SK-N-SH (cell line): Measurements from ENCODE around the gene SLC35A3. TPM values are rescaled to one million over a fixed set of nuclear protein-coding genes. Genes with fewer than 3 reads are reported as not detected.

Source experiments
- CTCF ChIA-PET: fragments of 300-600, 350-600 bp; formaldehyde crosslinking; extraction: SDS; loops from one replicate; lab custom pipeline; 2021; lab: Yijun Ruan, JAX
- POLR2A ChIA-PET: fragments of 350-600 bp; sonication (Branson Sonifier 250); formaldehyde crosslinking; extraction: SDS; loops from one replicate; lab custom pipeline; 2020; ENCODE audit warnings: antibody characterized with exemption, inconsistent platforms; lab: Yijun Ruan, JAX
- DNase-seq: peaks from one replicate; pipeline ENCODE4 v3.0.0; 2012
- H2AFZ ChIP-seq: fragments of 200-600 bp; sonication (generic); 2 replicates; pipeline ENCODE4 v1.8.1; 2016; ENCODE audit warnings: antibody characterized with exemption, mild to moderate bottlenecking, low read depth
- H3F3A ChIP-seq: fragments of 200-600 bp; sonication (generic); replicated peaks from 2 replicates; pipeline ENCODE3; 2016; ENCODE audit warnings: antibody characterized with exemption, mild to moderate bottlenecking; ENCODE audit not compliant: insufficient read depth
- H3K27ac ChIP-seq, 2 experiments: fragments of 200-500 bp in 1 of 2; fragments of 200-600 bp in 1 of 2; sonication (Bioruptor generic) in 1 of 2; sonication (generic), shearing (Covaris generic) in 1 of 2; 2 replicates each; pipeline versions ENCODE4 v1.5.1 to v1.6.1; 2014 to 2016; ENCODE audit warnings: low read depth in 2 of 2, inconsistent platforms in 1 of 2, low read length in 1 of 2, mild to moderate bottlenecking in 1 of 2, mixed read lengths in 1 of 2
- H3K27me3 ChIP-seq: fragments of 200-600 bp; sonication (generic), shearing (Covaris generic); 2 replicates; pipeline ENCODE4 v1.6.1; 2016; ENCODE audit warnings: mixed run types; ENCODE audit not compliant: insufficient read depth
- H3K36me3 ChIP-seq, 2 experiments: fragments of 200-500 bp in 1 of 2; fragments of 200-600 bp in 1 of 2; sonication (Bioruptor generic) in 1 of 2; sonication (generic) in 1 of 2; replicated peaks in 1 of 2; 2 replicates each; pipeline versions ENCODE3 to v1.5.1; 2014 to 2016; ENCODE audit warnings: low read length in 1 of 2, mild to moderate bottlenecking in 1 of 2; ENCODE audit not compliant: insufficient read depth in 2 of 2, control insufficient read depth in 1 of 2
- H3K4me1 ChIP-seq, 2 experiments: fragments of 200-500 bp in 1 of 2; fragments of 200-600 bp in 1 of 2; sonication (Bioruptor generic) in 1 of 2; sonication (generic), shearing (Covaris generic) in 1 of 2; 2 replicates each; pipeline versions ENCODE4 v1.5.1 to v1.6.1; 2014 to 2016; ENCODE audit warnings: low read depth in 1 of 2, low read length in 1 of 2, mixed run types in 1 of 2; ENCODE audit not compliant: insufficient read depth in 2 of 2, control insufficient read depth in 1 of 2
- H3K4me2 ChIP-seq: fragments of 200-600 bp; sonication (generic), shearing (Covaris generic); 2 replicates; pipeline ENCODE4 v1.6.1; 2017; ENCODE audit warnings: mixed run types
- H3K4me3 ChIP-seq, 2 experiments: fragments of 200-500 bp in 1 of 2; fragments of 200-600 bp in 1 of 2; sonication (Bioruptor generic) in 1 of 2; sonication (generic), shearing (Covaris generic) in 1 of 2; 2 replicates each; pipeline versions ENCODE4 v1.5.1 to v1.8.1; 2014 to 2016; ENCODE audit warnings: low read depth in 2 of 2, inconsistent platforms in 1 of 2, low read length in 1 of 2, mild to moderate bottlenecking in 1 of 2, mixed read lengths in 1 of 2, moderate library complexity in 1 of 2
- H3K79me2 ChIP-seq: fragments of 200-600 bp; sonication (generic); 2 replicates; pipeline ENCODE4 v1.8.1; 2017; ENCODE audit warnings: mild to moderate bottlenecking; ENCODE audit not compliant: insufficient read depth
- H3K9ac ChIP-seq: fragments of 200-600 bp; sonication (generic); 2 replicates; pipeline ENCODE4 v1.6.1; 2017; ENCODE audit warnings: mixed run types
- H3K9me2 ChIP-seq: fragments of 200-600 bp; sonication (generic); 2 replicates; pipeline ENCODE4 v1.6.1; 2017; ENCODE audit warnings: mixed run types
- H3K9me3 ChIP-seq: fragments of 200-600 bp; sonication (generic); 2 replicates; pipeline ENCODE4 v1.6.1; 2017; ENCODE audit warnings: mixed run types, mild to moderate bottlenecking, moderate library complexity
- H4K20me1 ChIP-seq: fragments of 200-600 bp; sonication (generic); 2 replicates; pipeline ENCODE4 v1.6.1; 2017; ENCODE audit warnings: mild to moderate bottlenecking, mixed run types; ENCODE audit not compliant: insufficient read depth
- CHD2 ChIP-seq: fragments of 150-350 bp; IDR thresholded peaks from 2 replicates; pipeline ENCODE4 v1.6.1; 2018; ENCODE audit warnings: low read length; ENCODE audit not compliant: partially characterized antibody
- ELF1 ChIP-seq: IDR thresholded peaks from 2 replicates; pipeline ENCODE4 v1.4.0; 2012
- EP300 ChIP-seq, 2 experiments: IDR thresholded peaks; 2 replicates each; pipeline versions ENCODE4 v1.4.0 to v1.6.1; 2012; ENCODE audit warnings: borderline replicate concordance in 1 of 2, low read depth in 1 of 2, low read length in 1 of 2
- FOSL2 ChIP-seq: IDR thresholded peaks from 2 replicates; pipeline ENCODE4 v1.4.0; 2012; ENCODE audit warnings: low read depth, mild to moderate bottlenecking, moderate library complexity, borderline replicate concordance
- FOXJ3 ChIP-seq: sonication (generic); formaldehyde crosslinking; IDR thresholded peaks from 2 replicates; pipeline ENCODE4 v1.5.1; 2020; ENCODE audit warnings: mild to moderate bottlenecking, missing genetic modification reagents
- FOXM1 ChIP-seq: IDR thresholded peaks from 2 replicates; pipeline ENCODE4 v1.4.0; 2012; ENCODE audit warnings: low read depth, mild to moderate bottlenecking
- GABPA ChIP-seq: IDR thresholded peaks from 2 replicates; pipeline ENCODE4 v1.4.0; 2012; ENCODE audit warnings: low read depth, mild to moderate bottlenecking
- GATA2 ChIP-seq: sonication (generic); formaldehyde crosslinking; IDR thresholded peaks from 2 replicates; pipeline ENCODE4 v1.5.0; 2020; ENCODE audit warnings: mild to moderate bottlenecking, missing genetic modification reagents
- MEF2A ChIP-seq: IDR thresholded peaks from 2 replicates; pipeline ENCODE4 v1.4.0; 2012; ENCODE audit warnings: low read depth, borderline replicate concordance
- MXI1 ChIP-seq: IDR thresholded peaks from 2 replicates; pipeline ENCODE4 v1.6.1; 2012; ENCODE audit warnings: mild to moderate bottlenecking, low read depth, low read length, improper control_type of control experiment
- NFIC ChIP-seq: IDR thresholded peaks from 2 replicates; pipeline ENCODE4 v1.4.0; 2012; ENCODE audit warnings: borderline replicate concordance
- POLR2AphosphoS5 ChIP-seq: IDR thresholded peaks from 2 replicates; pipeline ENCODE4 v1.6.1; 2012; ENCODE audit warnings: low read depth, low read length
- RAD21 ChIP-seq: IDR thresholded peaks from 2 replicates; pipeline ENCODE4 v1.6.1; 2012; ENCODE audit warnings: mild to moderate bottlenecking, low read length
- RCOR1 ChIP-seq: fragments of 150-350 bp; IDR thresholded peaks from 2 replicates; pipeline ENCODE4 v1.6.1; 2017; ENCODE audit warnings: antibody characterized with exemption, low read length
- RFX5 ChIP-seq: IDR thresholded peaks from 2 replicates; pipeline ENCODE4 v1.6.1; 2012; ENCODE audit warnings: mild to moderate bottlenecking, improper control_type of control experiment, low read length
- SIN3A ChIP-seq: IDR thresholded peaks from 2 replicates; pipeline ENCODE4 v1.6.1; 2012; ENCODE audit warnings: low read depth, mild to moderate bottlenecking, low read length, moderate library complexity, borderline replicate concordance
- TAF1 ChIP-seq: IDR thresholded peaks from 2 replicates; pipeline ENCODE4 v1.6.1; 2012; ENCODE audit warnings: low read depth, mild to moderate bottlenecking, low read length, moderate library complexity, borderline replicate concordance
- TCF12 ChIP-seq: IDR thresholded peaks from 2 replicates; pipeline ENCODE4 v1.4.0; 2012
- TEAD4 ChIP-seq: IDR thresholded peaks from 2 replicates; pipeline ENCODE4 v1.4.0; 2012; ENCODE audit warnings: mild to moderate bottlenecking, borderline replicate concordance; ENCODE audit not compliant: insufficient read depth
- USF2 ChIP-seq: fragments of 150-350 bp; IDR thresholded peaks from 2 replicates; pipeline ENCODE4 v1.6.1; 2017; ENCODE audit warnings: antibody characterized with exemption, low read length, low read depth, borderline replicate concordance
- WGBS: methylation state at CpG from one replicate; pipeline ENCODE4 v1.1.6; 2017; ENCODE audit warnings: low lambda C conversion rate; 5-methylcytosine and 5-hydroxymethylcytosine counted together
- polyA plus RNA-seq, 3 experiments: library from polyadenylated mRNA; depleted of rRNA; stranded (reverse); fragments of >200 nt; gene quantifications; 2 replicates each; pipeline ENCODE4 v1.2.3, GENCODE V29; 2012
- TF ChIP-seq, protein P1 (sequence below): IDR thresholded peaks from 2 replicates; pipeline ENCODE4; 2012

SLC35A3 gene
- polyA plus RNA-seq, 1 of the 3 experiments (the other 2 are of a cell fraction): 5.7 TPM

GRCh38 chr1:99996951-99997350, 27.2 kb downstream of the SLC35A3 start:
- Histone ChIP-seq H3K36me3 (peaks cover 15 to 49% of the 10 kb centered on the region in 2 experiments), H3K79me2 (peaks cover 28% of the 10 kb centered on the region; the same call in 1 of the 2 replicates), H3K4me2 (no peak overlapping the region), H3F3A (peaks cover 5% of the 10 kb centered on the region), H3K9me2 (no peaks in the 10 kb centered on the region), H3K9me3 (peaks cover 11% of the 10 kb centered on the region), H4K20me1 (no peaks in the 10 kb centered on the region), H3K4me3 (no peak overlapping the region), H2AFZ (no peak overlapping the region), H3K9ac (no peak overlapping the region), H3K27me3 (no peaks in the 10 kb centered on the region), H3K4me1 (no peaks in the 10 kb centered on the region; a peak in 1 of 4 replicates), H3K27ac (no peak overlapping the region)
- ChIA-PET CTCF (interaction anchor here (1.1 kb wide), 1 partner anchor 27 kb away, joined by 3 read pairs; the partner anchor contains the start of gene SLC35A3), POLR2A (no interaction called here)
- TF ChIP-seq FOSL2 (no peak), TCF12 (no peak), MXI1 (no peak), FOXM1 (no peak), TAF1 (no peak), FOXJ3 (CRISPR knock-in tag) (no peak), ELF1 (no peak), EP300 (IDR thresholded peaks at IDR 0.05; ENCODE audit: borderline replicate concordance in 1 of 2, low read depth in 1 of 2, low read length in 1 of 2) (no peak)
- WGBS: 97% methylated on average over 4 of the region's 4 CpGs
- no peak for DNase-seq

GRCh38 chr1:100001462-100001861, 31.7 kb downstream of the SLC35A3 start:
- 96% methylated on average over 2 of the region's 2 CpGs for WGBS
- POLR2A ChIA-PET: no interaction called here
- peaks cover 50% of the 10 kb centered on the region for H3K79me2 ChIP-seq

GRCh38 chr1:100005424-100005823, 35.6 kb downstream of the SLC35A3 start:
- ChIA-PET CTCF (no interaction called here), POLR2A (no interaction called here)
- Histone ChIP-seq H3K36me3 (peaks cover 5 to 22% of the 10 kb centered on the region in 2 experiments), H3F3A (no peaks in the 10 kb centered on the region), H3K4me1 (no peaks in the 10 kb centered on the region), H3K4me3 (no peak overlapping the region), H3K4me2 (no peak overlapping the region), H3K79me2 (peaks cover 52% of the 10 kb centered on the region), H2AFZ (no peak overlapping the region), H3K27me3 (no peaks in the 10 kb centered on the region), H4K20me1 (no peaks in the 10 kb centered on the region), H3K9me2 (no peaks in the 10 kb centered on the region), H3K9ac (no peak overlapping the region), H3K9me3 (no peaks in the 10 kb centered on the region), H3K27ac (no peak overlapping the region)
- TF ChIP-seq USF2 (no peak), EP300 (IDR thresholded peaks at IDR 0.05; ENCODE audit: borderline replicate concordance in 1 of 2, low read depth in 1 of 2, low read length in 1 of 2) (no peak), NFIC (no peak), GABPA (no peak), MXI1 (no peak), MEF2A (no peak), RAD21 (no peak), RCOR1 (no peak), TEAD4 (no peak), SIN3A (no peak)
- TF ChIP-seq, protein P1, sequence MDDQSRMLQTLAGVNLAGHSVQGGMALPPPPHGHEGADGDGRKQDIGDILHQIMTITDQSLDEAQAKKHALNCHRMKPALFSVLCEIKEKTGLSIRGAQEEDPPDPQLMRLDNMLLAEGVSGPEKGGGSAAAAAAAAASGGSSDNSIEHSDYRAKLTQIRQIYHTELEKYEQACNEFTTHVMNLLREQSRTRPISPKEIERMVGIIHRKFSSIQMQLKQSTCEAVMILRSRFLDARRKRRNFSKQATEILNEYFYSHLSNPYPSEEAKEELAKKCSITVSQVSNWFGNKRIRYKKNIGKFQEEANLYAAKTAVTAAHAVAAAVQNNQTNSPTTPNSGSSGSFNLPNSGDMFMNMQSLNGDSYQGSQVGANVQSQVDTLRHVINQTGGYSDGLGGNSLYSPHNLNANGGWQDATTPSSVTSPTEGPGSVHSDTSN: no peak
- WGBS: 85% methylated on average over 1 of the region's 1 CpG
- no peak for DNase-seq

More at GRCh38 chr1:100001462-100001861, 31.7 kb downstream of the SLC35A3 start:
- Histone ChIP-seq H3K9ac (no peak overlapping the region), H4K20me1 (no peaks in the 10 kb centered on the region), H3K9me3 (no peaks in the 10 kb centered on the region), H3K4me1 (no peaks in the 10 kb centered on the region; a peak in 1 of 4 replicates), H2AFZ (no peak overlapping the region), H3K9me2 (no peaks in the 10 kb centered on the region), H3F3A (no peaks in the 10 kb centered on the region), H3K36me3 (peaks cover 0 to 19% of the 10 kb centered on the region in 2 experiments)
- no peak for DNase-seq
- TF ChIP-seq GATA2 (CRISPR knock-in tag): no peak
- no peak for TF ChIP-seq POLR2AphosphoS5
- no peak for TF ChIP-seq RFX5
- TF ChIP-seq FOSL2: no peak
- TF ChIP-seq CHD2: no peak
- no peak for TF ChIP-seq RAD21
- TF ChIP-seq NFIC: no peak
- TF ChIP-seq, all 33 proteins: peak for 0
- Histone ChIP-seq H3K27ac (no peak overlapping the region), H3K4me3 (no peak overlapping the region), H3K27me3 (no peaks in the 10 kb centered on the region), H3K4me2 (no peak overlapping the region)
- CTCF ChIA-PET: no interaction called here
